K562 (cell line): ENCODE measurements around the gene NDFIP2. TPM values are rescaled to one million over a fixed set of nuclear protein-coding genes. Genes with fewer than 3 reads are reported as not detected.
A peak's percentile ranks its signal among the peaks of the same experiment; 100 is the strongest.

Experiments used
- ATF7 ChIP-seq: fragments of 450-650 bp; IDR thresholded peaks from 2 replicates; pipeline ENCODE4 v1.7.1; 2014; ENCODE audit warnings: mild to moderate bottlenecking, moderate library complexity
- BHLHE40 ChIP-seq: IDR thresholded peaks from 2 replicates; pipeline ENCODE4 v1.6.1; 2011; ENCODE audit warnings: low read length, improper control_type of control experiment
- CBFA2T2 ChIP-seq: fragments of 450-650 bp; conservative IDR thresholded peaks from 2 replicates; pipeline ENCODE4 v1.6.1; 2017; ENCODE audit warnings: mild to moderate bottlenecking
- FOXJ3 ChIP-seq: sonication (generic); formaldehyde crosslinking; IDR thresholded peaks from 2 replicates; pipeline ENCODE4 v1.4.0; 2020; ENCODE audit warnings: mild to moderate bottlenecking, missing genetic modification reagents
- HEY1 ChIP-seq: fragments of 250-450 bp; sonication (Bioruptor Pico); IDR thresholded peaks from 2 replicates; pipeline ENCODE4 v1.5.0; 2020; ENCODE audit warnings: mild to moderate bottlenecking, moderate library complexity, borderline replicate concordance
- IFI16 ChIP-seq: fragments of 250-450 bp; sonication (Bioruptor Pico); IDR thresholded peaks from 2 replicates; pipeline ENCODE4 v2.1.2; 2022; ENCODE audit warnings: mild to moderate bottlenecking, inconsistent platforms
- JUN ChIP-seq, 2 experiments: sonication (generic) in 1 of 2; formaldehyde crosslinking in 1 of 2; IDR thresholded peaks; 2 replicates each; pipeline versions ENCODE4 v1.6.1 to v1.8.0; 2012 to 2022; ENCODE audit warnings: borderline replicate concordance in 2 of 2, mild to moderate bottlenecking in 2 of 2, improper control_type of control experiment in 1 of 2, low read depth in 1 of 2, low read length in 1 of 2, missing genetic modification reagents in 1 of 2
- JUND ChIP-seq, 2 experiments: IDR thresholded peaks; 2 replicates in 1 of 2; 3 replicates in 1 of 2; pipeline ENCODE4 v1.6.1; 2011; ENCODE audit warnings: borderline replicate concordance in 2 of 2, low read depth in 2 of 2, low read length in 2 of 2, improper control_type of control experiment in 1 of 2, missing biosample characterization in 1 of 2, missing genetic modification characterization in 1 of 2, missing genetic modification reagents in 1 of 2
- KLF16 ChIP-seq: IDR thresholded peaks from 2 replicates; pipeline ENCODE4 v1.6.1; 2016; ENCODE audit warnings: antibody characterized with exemption
- MAX ChIP-seq: sonication (generic); formaldehyde crosslinking; IDR thresholded peaks from 2 replicates; pipeline ENCODE4 v1.9.0; 2022; ENCODE audit warnings: mild to moderate bottlenecking, missing genetic modification reagents
- NR2C1 ChIP-seq, 2 experiments: fragments of 450-650 bp; IDR thresholded peaks; 2 replicates each; pipeline ENCODE4 v1.6.1; 2017; ENCODE audit warnings: mild to moderate bottlenecking in 2 of 2, antibody characterized with exemption in 1 of 2, inconsistent platforms in 1 of 2, missing compliant biosample characterization in 1 of 2, missing genetic modification characterization in 1 of 2
- NR3C1 ChIP-seq: sonication (generic); formaldehyde crosslinking; IDR thresholded peaks from 2 replicates; pipeline ENCODE4 v1.8.1; 2022; ENCODE audit warnings: missing genetic modification reagents
- POLR2H ChIP-seq: IDR thresholded peaks from 2 replicates; pipeline ENCODE4 v1.6.1; 2016; ENCODE audit warnings: missing genetic modification characterization, low read depth, mild to moderate bottlenecking, control low read depth, missing compliant biosample characterization, moderate library complexity
- RBFOX2 ChIP-seq: fragments of 200-400 bp; formaldehyde crosslinking; IDR thresholded peaks from 2 replicates; pipeline ENCODE4 v1.6.1; 2017; ENCODE audit warnings: low read depth, mild to moderate bottlenecking, low read length, moderate library complexity
- RBM22 ChIP-seq: fragments of 200-400 bp; formaldehyde crosslinking; IDR thresholded peaks from 2 replicates; pipeline ENCODE4 v1.6.1; 2018; ENCODE audit warnings: low read length, low read depth; ENCODE audit not compliant: poor library complexity, severe bottlenecking
- SMAD4 ChIP-seq: fragments of 250-450 bp; sonication (Bioruptor Pico); conservative IDR thresholded peaks from 2 replicates; pipeline ENCODE4 v1.8.0; 2021; ENCODE audit warnings: inconsistent platforms, mild to moderate bottlenecking, moderate library complexity
- SPI1 ChIP-seq: IDR thresholded peaks from 2 replicates; pipeline ENCODE4 v1.6.1; 2011; ENCODE audit warnings: low read depth, low read length, control low read depth, borderline replicate concordance
- STAT5A ChIP-seq: IDR thresholded peaks from 2 replicates; pipeline ENCODE4 v1.6.1; 2012; ENCODE audit warnings: low read length, inconsistent platforms, borderline replicate concordance
- TCF7 ChIP-seq: sonication (generic); IDR thresholded peaks from 2 replicates; pipeline ENCODE4 v1.6.1; 2016; ENCODE audit warnings: antibody characterized with exemption, borderline replicate concordance
- ZBED1 ChIP-seq: IDR thresholded peaks from 2 replicates; pipeline ENCODE4 v1.6.1; 2014
- ZBTB17 ChIP-seq: fragments of 450-650 bp; formaldehyde crosslinking; IDR thresholded peaks from 2 replicates; pipeline ENCODE4 v1.4.0; 2020; ENCODE audit warnings: mild to moderate bottlenecking
- ZBTB5 ChIP-seq: fragments of 450-650 bp; IDR thresholded peaks from 2 replicates; pipeline ENCODE4 v1.6.1; 2017; ENCODE audit warnings: antibody characterized with exemption
- ZBTB8A ChIP-seq: fragments of 450-650 bp; IDR thresholded peaks from 2 replicates; pipeline ENCODE4 v1.6.1; 2018; ENCODE audit warnings: mild to moderate bottlenecking, moderate library complexity; ENCODE audit not compliant: partially characterized antibody
- ZEB2 ChIP-seq: fragments of 450-650 bp; IDR thresholded peaks from 2 replicates; pipeline ENCODE4 v1.6.1; 2016
- ZNF175 ChIP-seq: fragments of 200-800 bp; sonication (Bioruptor generic); IDR thresholded peaks from 2 replicates; pipeline ENCODE4 v1.6.1; 2016; ENCODE audit warnings: low read depth, mild to moderate bottlenecking, missing genetic modification characterization, missing compliant biosample characterization
- ZNF668 ChIP-seq: fragments of 250-450 bp; sonication (Bioruptor Pico); IDR thresholded peaks from 2 replicates; pipeline ENCODE4 v1.8.0; 2022; ENCODE audit warnings: mild to moderate bottlenecking, inconsistent platforms
- ZNF764 ChIP-seq: fragments of 250-450 bp; sonication (Bioruptor Pico); IDR thresholded peaks from 2 replicates; pipeline ENCODE4 v1.4.0; 2020; ENCODE audit warnings: low read depth, mild to moderate bottlenecking, moderate library complexity
- polyA plus RNA-seq, 8 experiments: library from polyadenylated mRNA; depleted of rRNA in 4 of 8; stranded (reverse) in 5 of 8; unstranded in 3 of 8; fragments of >200 nt; fragmentation: Nextera tagmentation in 2 of 8; fragmentation: Illumina TruSeq in 1 of 8; extraction: Ambion mirVana in 2 of 8; extraction: Trizol in 1 of 8; gene quantifications; 2 replicates each; pipeline versions ENCODE4 v1.2.1 to v1.2.3, GENCODE V29; 2011 to 2014; ENCODE audit warnings: inconsistent platforms in 1 of 8, missing spikeins in 1 of 8
- total RNA-seq, 7 experiments: library from RNA; depleted of rRNA in 6 of 7; stranded (reverse); fragments of >200 nt in 6 of 7; fragmentation: Illumina TruSeq in 2 of 7; extraction: Trizol in 2 of 7; gene quantifications; 2 replicates each; pipeline versions ENCODE4 v1.2.1 to v1.2.3, GENCODE V29; 2011 to 2021; ENCODE audit warnings: low replicate concordance in 1 of 7

Gene NDFIP2
- total and polyA plus RNA-seq, 9 of the 15 experiments (the other 6 are each of a cell fraction or from before 2014, with no cell fraction given), result 13.4 to 54.4 (median 27.8) TPM

GRCh38 chr13:79451500-79451962, 29.4 kb upstream of the NDFIP2 start (continued):
- TF ChIP-seq TCF7 (peak; percentile 84), ZNF668 (CRISPR knock-in tag) (no peak), HEY1 (CRISPR knock-in tag) (no peak), SMAD4 (peak; percentile 68), STAT5A (no peak), JUN (IDR thresholded peaks at IDR 0.05; ENCODE audit: borderline replicate concordance, low read depth, low read length) (peak; percentile 78), JUN (CRISPR knock-in tag; IDR thresholded peaks at IDR 0.05; ENCODE audit: borderline replicate concordance) (no peak), RBFOX2 (no peak), CBFA2T2 (0 out of 2 replicates have a peak, but pooled peaks have one; percentile 16), SPI1 (peak; percentile 67; the same call in 1 of the 2 replicates), MAX (no peak), ZBTB5 (no peak), FOXJ3 (peak; percentile 48; the same call in 1 of the 2 replicates), ZBTB17 (CRISPR knock-in tag) (no peak), ZBTB8A (no peak), POLR2H (tag) (no peak), JUND (IDR thresholded peaks at IDR 0.05; ENCODE audit: borderline replicate concordance, low read depth, low read length) (peak; percentile 91), JUND (tag; IDR thresholded peaks at IDR 0.05; ENCODE audit: borderline replicate concordance, low read depth, low read length) (peak; percentile 78; the same call in 2 of the 3 replicates), RBM22 (no peak), ZNF175 (no peak), KLF16 (peak; percentile 68; the same call in 1 of the 2 replicates), ZNF764 (CRISPR knock-in tag) (no peak), NR3C1 (CRISPR knock-in tag) (no peak), ATF7 (peak; percentile 50; the same call in 1 of the 2 replicates), IFI16 (no peak), ZEB2 (0 out of 2 replicates have a peak, but pooled peaks have one; percentile 57), NR2C1 (IDR thresholded peaks at IDR 0.05) (no peak; the same call in 1 of the 2 replicates), NR2C1 (tag; IDR thresholded peaks at IDR 0.05) (peak; percentile 57; the same call in 1 of the 2 replicates), BHLHE40 (peak; percentile 62; the same call in 1 of the 2 replicates), ZBED1 (no peak)
